Measurements from ENCODE around the gene SAE1.

GRCh38 chr19:47145639-47146486, 15.2 kb downstream of the SAE1 start:
- no peak for TF ChIP-seq CTCF (conservative IDR thresholded peaks at IDR 0.05; ENCODE audit: low read depth in 2 of 2)
- TF ChIP-seq EZH2 (IDR thresholded peaks at IDR 0.05; ENCODE audit: low read depth, unreplicated experiment): no peak
- no peak for TF ChIP-seq REST (IDR thresholded peaks at IDR 0.05; ENCODE audit: unreplicated experiment)
- no peak for TF ChIP-seq POLR2AphosphoS5 (IDR thresholded peaks at IDR 0.05; ENCODE audit: low read depth)
- TF ChIP-seq JUNB (IDR thresholded peaks at IDR 0.05; ENCODE audit: unreplicated experiment): no peak
- no peak for TF ChIP-seq EZH2phosphoT487 (IDR thresholded peaks at IDR 0.05; ENCODE audit: unreplicated experiment)
- TF ChIP-seq ETS1 (IDR thresholded peaks at IDR 0.05): no peak
- no peak for TF ChIP-seq ZNF331 (CRISPR knock-in tag; IDR thresholded peaks at IDR 0.05; ENCODE audit: low read depth)
- TF ChIP-seq STAT1 (IDR thresholded peaks at IDR 0.05; ENCODE audit: unreplicated experiment): no peak
- no peak for TF ChIP-seq ZNF114 (CRISPR knock-in tag; IDR thresholded peaks at IDR 0.05)
- no peak for TF ChIP-seq NANOG (IDR thresholded peaks at IDR 0.05; ENCODE audit: borderline replicate concordance)
- no peak for TF ChIP-seq CREB1 (CRISPR knock-in tag; IDR thresholded peaks at IDR 0.05; ENCODE audit: low read depth)

All from GM23338 (cell line).